Measurements from ENCODE around the gene ARL13B.

- TF ChIP-seq RBBP5 (IDR thresholded peaks at IDR 0.05; ENCODE audit: borderline replicate concordance, low read depth, low read length) (no peak), JUND (IDR thresholded peaks at IDR 0.05; ENCODE audit: low read length) (no peak), POLR2A (IDR thresholded peaks at IDR 0.05; ENCODE audit: control extremely low read depth in 1 of 2, low read depth in 2 of 2, low read length in 2 of 2) (no peak), ZNF274 (IDR thresholded peaks at IDR 0.05; ENCODE audit: borderline replicate concordance, extremely low read depth, low read length) (no peak), CTCF (IDR thresholded peaks at IDR 0.05; ENCODE audit: control extremely low read depth in 1 of 3, insufficient read depth in 1 of 3, low read depth in 1 of 3, low read length in 3 of 3) (no peak), EZH2 (IDR thresholded peaks at IDR 0.05; ENCODE audit: low read depth, low read length, severe bottlenecking) (no peak), POLR2AphosphoS5 (IDR thresholded peaks at IDR 0.05; ENCODE audit: low read depth, low read length) (no peak)
Measured at GRCh38 chr3:93961489-93961888, 18.5 kb upstream of the ARL13B start.
